Head of caudate nucleus (tissue), 42 donors: ENCODE data around the gene POR.
"Not testable (repeated sequence)": the region's sequence is repeated elsewhere in the genome, so short reads cannot be mapped to it uniquely, and the experiment has no call there.

ENCODE experiments used
- DNase-seq, 42 donors: peaks; one replicate each; pipeline versions ENCODE4 v3.0.0 to v3.0.0-alpha.2; 2020 to 2021; ENCODE audit warnings: mixed read lengths in 7 of 42
- intact Hi-C: fragments of 100-400 bp; cut with DNase I; formaldehyde crosslinking; loops from one replicate; pipeline ENCODE4 v1.15.0; 2022

Gene POR

DNA sequence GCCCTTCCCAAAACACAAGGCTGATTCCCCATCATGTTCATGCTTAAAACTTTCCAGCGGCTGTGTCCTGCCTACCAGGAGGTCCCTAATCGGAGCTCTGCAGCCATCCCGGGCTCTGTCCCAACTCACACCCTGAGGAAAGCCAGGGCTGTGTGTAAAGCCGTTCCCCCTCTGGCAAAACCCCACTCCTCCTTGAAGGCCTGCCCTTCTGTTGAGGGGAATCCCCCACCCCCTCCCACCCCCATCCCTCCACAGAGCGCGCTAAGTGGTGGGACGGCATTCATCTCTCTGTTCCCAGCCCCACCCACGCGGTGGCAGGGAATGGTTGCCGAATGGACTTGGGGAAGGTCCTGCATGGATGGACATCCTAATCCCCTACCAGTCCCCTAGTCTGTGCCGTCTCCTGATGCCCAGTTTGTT lies 80.1 kb downstream of the POR start:
- intact Hi-C loops, result loop anchor here (10.0 kb wide), 1 partner anchor 110 kb away; no protein-coding TSS in a partner anchor
- DNase-seq, result peak in 2 of 42 donors; percentile 25 to 30

DNA sequence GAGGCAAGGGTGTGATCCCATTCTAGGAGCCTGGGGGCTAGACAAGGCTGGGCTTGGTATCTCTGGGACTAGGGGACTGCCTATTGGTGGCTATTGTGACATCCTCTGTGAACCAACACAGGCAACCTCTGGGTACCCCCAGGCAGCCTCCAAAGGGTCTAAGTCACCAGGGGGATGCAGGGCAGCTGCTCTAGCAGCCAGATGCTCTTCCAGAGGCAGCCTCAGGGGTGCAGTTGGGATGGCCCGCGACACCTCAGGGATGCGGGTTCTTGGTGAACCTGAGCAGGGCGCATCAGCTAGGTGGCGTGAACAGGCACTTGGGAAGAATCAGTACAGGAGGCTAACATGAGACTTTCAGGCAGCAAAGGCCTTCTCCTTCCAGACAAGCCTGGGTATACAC lies 81.0 kb downstream of the POR start:
- intact Hi-C loops, result loop anchor here (10.0 kb wide), 1 partner anchor 111 kb away; no protein-coding TSS in a partner anchor
- peak in 2 of 42 donors; percentile 6 to 22 for DNase-seq

DNA sequence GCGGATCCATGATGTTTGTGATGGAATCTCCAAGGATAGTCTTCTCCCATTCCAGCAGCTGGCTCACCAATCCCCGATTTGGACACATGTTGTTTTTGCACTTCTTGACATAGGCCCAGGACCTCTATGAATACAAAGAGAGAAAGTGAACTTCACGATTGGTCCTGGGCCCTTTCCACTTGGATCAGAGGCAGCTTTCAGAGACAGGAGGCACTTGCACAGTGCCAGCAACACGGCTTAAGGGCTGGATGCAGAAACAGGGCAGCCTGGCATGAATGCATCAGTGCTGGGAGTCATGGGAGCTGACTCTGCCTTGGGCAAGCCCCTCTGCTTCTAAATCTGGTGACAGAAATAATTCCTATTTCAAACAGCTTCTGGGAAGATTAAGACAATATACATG lies 81.5 kb downstream of the POR start:
- no peak for DNase-seq
- intact Hi-C loops, result loop anchor here (10.0 kb wide), 1 partner anchor 112 kb away; no protein-coding TSS in a partner anchor

DNA sequence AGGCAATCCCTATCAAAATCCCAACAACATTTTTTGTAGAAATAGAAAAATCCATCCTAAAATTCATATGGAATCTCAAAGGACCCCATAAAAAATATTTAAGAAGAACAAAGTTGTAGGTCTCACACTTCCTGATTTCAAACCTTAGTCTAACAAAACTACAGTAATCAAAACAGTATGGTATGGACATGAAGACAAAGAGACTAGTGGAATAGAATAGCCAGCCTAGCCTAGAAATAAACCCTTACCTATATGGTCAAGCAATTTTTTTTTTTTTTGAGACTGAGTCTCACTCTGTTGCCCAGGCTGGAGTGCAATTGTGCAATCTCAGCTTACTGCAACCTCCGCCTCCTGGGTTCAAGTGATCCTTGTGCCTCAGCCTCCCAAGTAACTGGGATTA lies 83.1 kb downstream of the POR start:
- intact Hi-C loops, result loop anchor here (10.0 kb wide), 1 partner anchor 113 kb away; no protein-coding TSS in a partner anchor
- DNase-seq, result no peak

DNA sequence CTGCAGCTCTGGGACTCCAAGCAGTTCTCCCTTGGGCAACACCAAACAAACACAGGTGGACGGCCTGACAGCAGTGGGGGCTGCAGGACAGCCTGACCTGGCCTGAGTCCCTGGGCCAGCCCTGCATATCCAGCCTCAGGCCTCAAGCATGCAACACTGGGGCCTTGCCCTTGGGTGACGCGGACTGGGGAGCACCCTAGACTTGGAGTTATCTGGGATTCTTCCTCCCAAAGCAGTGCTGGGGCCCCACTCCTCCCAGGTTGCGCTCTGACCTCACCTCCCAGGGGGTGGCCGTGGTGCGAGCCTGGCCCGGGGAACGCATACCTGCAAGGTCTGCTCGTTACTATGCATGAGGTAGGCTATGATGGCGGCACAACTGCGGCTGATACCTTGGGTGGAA lies 85.6 kb downstream of the POR start:
- intact Hi-C loops, result no loop called here
- no peak for DNase-seq

DNA sequence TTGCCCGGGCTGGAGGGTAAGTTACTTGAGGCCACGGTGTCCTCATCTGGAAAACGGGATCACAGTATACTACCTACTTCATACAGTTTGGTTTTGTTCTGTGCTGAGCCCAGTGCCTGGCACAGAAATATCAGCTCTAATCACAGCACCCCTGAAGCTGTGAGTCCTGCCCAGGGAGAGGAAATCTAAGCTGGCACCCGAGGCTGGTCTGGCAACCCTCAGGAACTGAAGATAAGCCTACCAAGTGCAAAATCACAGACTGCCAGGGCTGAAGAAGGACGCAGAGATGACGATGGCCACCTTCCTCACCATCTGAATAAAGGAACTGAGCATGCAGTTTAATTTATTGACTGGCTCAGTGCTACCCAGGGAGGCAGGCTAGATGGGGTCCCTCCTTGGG lies 87.2 kb downstream of the POR start:
- no peak for DNase-seq
- intact Hi-C loops, result no loop called here

DNA sequence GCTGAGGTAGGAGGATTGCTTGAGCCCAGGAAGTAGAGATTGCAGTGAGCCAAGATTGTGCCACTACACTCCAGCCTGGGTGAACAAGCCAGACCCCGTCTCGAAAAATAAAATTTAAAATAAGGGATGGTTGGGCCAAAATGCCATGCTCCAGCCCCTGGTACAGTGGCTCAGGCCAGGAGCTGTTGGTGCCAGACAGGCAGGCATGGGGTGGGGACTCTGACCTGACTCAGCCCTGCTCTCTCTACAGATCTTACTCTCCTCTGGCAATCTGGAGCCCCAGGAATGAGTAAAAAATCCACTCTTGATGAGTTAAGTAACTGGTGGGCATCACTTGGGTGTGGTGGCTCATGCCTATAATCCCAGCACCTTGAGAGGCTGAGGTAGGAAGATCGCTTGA lies 87.9 kb downstream of the POR start:
- no peak for DNase-seq
- intact Hi-C loops, result no loop called here

DNA sequence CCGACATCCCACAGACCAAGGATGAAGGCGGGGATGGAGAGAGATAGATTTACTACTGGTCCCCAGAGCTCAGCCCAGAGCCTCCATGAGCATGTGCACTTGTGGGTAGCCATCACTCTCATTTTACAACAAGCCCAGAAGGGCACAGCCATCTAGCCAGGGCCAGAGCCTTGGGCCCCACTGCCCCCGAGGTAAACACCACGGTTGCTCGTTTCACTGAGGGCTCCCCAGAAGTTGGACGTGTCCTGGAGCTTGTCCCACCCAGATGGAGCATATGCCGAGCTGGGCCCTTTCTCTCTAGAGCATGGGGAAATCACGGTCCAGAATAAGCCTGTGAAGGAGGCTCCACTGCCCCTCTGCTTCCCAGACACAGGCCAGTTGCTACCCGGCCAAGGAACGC lies 88.4 kb downstream of the POR start:
- no peak for DNase-seq
- intact Hi-C loops, result no loop called here

DNA sequence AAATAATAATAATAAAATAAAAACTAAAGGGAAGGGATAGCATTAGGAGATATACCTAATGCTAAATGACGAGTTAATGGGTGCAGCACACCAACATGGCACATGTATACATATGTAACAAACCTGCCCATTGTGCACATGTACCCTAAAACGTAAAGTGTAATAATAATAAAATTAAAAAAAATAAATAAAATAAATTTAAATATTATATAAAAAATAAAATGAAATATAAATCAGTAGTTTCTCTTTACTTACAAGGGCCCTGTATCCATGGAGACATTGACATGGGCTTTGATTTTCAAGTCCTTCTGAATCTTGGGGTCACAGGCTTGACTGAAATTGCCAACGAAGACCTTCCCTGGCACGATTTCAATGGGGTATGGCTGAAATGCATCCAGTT lies 90.0 kb downstream of the POR start:
- DNase-seq, intact Hi-C loops: not testable (repeated sequence)

DNA sequence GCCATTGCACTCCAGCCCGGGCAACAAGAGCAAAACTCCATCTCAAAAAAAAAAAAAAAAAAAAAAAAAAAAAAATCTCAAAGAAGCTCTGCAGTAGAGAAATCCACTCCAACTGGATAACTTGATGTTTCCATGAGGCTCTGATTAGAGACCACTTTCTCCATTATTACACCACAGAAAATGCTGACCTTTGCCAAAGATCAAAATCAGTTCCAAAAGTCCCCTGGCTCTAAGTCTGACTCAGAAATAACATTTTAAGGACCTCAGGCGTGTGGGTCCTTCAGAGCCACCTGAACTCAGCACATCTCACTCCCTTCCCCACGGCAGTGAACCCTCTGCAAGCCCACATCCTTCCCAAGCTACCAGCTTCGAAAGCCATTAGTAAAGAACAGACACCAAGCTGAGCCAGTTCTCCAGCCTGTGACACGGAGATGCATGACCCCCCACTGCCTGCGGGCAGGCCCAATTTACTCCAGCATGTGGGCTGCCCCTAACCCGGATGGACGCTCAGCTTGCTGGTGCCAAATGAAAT lies 93.3 kb downstream of the POR start:
- intact Hi-C loops, result no loop called here
- DNase-seq, result no peak

DNA sequence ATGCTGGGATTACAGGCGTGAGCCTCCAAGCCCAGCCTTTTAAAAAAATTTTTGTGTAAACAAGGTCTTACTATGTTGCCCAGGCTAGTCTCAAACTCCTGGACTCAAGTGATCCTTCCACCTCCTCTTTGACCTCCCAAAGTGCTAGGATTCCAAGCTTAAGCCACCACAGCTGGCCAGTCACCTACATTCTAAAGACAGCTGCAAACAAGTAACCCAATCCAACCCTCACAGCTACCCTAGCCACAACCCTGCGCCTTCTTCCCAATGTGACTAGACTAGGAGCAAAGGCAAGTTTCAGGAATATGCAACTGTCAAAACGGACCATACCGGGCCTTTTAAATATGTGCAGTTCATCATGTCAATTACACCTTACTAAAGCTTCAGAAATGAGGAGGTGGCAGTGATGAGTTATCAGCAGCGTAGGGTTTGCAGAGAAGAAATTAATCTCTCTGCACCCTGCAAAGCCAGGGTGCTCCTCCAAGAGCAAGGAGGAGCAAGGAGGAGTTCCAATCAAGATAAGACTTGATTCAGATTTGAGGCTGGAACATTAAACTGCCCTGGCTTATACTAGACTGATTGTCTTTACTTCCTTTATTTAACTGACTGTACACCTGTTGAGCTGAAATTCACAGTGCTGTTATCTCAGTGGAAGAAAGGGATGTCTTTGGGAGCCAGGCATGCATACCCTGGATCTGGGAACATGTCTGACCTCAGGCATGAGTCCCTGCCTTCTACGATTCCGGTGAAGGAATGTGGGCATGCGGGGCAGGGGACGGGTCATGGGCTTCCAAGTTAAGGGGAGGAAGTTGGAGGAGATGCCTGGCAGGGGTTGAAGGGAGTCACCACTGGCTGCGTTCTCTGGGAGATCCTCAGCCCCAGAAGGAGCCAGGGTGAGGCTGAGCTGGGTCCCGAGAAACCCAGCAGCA lies 95.0 kb downstream of the POR start:
- intact Hi-C loops, result loop anchor here (5.0 kb wide), 1 partner anchor 143 kb away; no protein-coding TSS in a partner anchor
- peak in 9 of 42 donors; percentile 21 to 69 (median 45) for DNase-seq

DNA sequence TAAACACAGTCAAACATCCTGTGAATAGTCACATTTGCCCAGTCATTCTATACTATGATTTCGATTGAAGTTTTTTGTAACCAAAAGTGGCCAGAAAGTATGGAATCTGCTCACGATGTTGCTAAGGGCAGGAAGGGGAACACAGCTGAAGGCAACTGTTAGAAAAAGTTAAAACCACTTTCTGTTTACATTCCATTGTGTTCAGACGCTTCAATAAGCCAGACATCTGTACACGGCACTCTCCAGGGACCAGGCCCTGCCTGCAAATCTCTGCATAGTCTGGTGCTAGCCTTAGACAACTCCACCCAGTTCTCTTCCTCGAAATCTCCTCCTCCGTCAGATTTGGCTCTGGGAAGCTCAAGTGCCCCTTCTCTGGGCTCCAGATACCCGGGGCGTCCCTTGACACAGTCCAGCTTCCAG lies 96.5 kb downstream of the POR start:
- intact Hi-C loops, result loop anchor here (5.0 kb wide), 1 partner anchor 144 kb away; no protein-coding TSS in a partner anchor
- DNase-seq, result no peak

DNA sequence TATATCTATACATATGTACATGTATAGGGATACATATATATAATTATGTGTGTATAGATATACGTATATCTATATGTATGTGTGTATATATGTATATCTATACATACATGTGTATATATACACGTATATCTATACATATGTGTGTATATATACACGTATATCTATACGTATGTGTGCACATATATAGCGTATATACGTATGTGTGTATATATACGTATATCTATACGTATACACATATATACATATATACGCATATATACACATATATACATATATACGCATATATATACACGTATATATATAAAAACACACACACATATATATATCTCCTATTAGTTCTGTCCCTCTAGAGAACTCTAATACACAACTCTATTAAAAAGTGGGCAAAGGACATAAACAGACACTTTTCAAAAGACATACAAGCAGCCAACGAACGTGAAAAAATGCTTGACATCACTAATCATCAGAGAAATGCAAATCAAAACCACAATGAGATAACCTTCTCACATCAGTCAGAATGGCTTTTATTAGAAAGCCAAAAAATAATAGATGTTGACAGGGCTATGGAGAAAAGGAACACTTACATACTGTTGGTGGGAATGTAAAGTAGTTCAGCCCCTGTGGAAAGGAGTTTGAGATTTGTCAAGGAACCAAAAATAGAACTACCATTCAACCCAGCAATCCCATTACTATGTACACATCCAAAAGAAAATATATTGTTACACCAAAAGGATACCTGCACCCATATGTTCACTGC lies 101.4 kb downstream of the POR start:
- DNase-seq, result no peak
- intact Hi-C loops, result no loop called here

DNA sequence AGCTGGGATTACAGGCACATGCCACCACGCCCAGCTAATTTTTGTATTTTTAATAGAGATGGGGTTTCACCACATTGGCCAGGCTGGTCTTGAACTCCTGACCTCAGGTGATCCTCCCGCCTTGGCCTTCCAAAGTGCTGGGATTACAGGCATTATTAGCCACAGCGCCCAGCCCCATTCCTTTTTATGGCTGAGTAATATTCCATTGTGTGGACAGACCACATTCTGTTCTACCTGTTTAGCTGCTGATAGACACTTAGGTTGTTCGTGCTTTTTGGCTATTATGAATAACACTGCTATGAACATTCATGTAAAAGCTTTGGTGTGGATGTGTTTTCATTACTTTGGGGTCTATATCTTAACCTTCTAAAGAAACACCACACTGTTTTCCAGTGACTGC lies 103.6 kb downstream of the POR start:
- intact Hi-C loops, DNase-seq: not testable (repeated sequence)

DNA sequence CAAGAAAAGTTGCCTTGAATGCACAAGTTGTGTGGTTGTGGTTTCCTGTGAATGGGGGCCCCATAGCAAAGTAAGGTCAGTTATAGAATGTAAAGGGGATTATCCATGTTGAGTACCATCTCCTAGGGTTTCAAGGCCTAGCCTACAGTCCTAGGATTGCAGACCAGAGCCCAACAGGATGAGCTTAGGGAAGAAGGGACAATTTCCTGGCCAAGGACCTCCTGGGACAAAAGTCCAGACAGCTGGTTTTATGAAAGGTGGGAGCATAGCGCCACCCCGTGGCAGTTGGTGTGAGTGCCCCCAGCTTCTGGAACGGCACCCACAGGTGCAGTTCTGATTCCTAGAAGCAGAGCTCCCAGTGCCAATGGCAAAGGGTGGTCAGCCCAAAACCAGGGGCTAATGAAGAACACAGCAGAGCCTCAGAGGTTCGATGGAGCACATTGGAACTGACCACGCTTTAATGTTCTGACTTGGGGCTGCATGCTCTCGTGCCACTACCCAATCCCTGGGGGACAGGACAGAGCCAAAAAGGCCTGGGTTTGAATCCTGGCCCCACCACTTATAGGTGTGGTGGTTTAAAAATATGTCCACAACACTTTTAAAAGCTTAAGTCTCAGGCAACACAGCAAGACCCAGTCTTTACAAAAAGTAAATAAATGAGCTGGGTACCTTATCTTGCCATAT lies 105.2 kb downstream of the POR start:
- intact Hi-C loops, result no loop called here
- DNase-seq, result peak; percentile 35 to 90 (median 76)

DNA sequence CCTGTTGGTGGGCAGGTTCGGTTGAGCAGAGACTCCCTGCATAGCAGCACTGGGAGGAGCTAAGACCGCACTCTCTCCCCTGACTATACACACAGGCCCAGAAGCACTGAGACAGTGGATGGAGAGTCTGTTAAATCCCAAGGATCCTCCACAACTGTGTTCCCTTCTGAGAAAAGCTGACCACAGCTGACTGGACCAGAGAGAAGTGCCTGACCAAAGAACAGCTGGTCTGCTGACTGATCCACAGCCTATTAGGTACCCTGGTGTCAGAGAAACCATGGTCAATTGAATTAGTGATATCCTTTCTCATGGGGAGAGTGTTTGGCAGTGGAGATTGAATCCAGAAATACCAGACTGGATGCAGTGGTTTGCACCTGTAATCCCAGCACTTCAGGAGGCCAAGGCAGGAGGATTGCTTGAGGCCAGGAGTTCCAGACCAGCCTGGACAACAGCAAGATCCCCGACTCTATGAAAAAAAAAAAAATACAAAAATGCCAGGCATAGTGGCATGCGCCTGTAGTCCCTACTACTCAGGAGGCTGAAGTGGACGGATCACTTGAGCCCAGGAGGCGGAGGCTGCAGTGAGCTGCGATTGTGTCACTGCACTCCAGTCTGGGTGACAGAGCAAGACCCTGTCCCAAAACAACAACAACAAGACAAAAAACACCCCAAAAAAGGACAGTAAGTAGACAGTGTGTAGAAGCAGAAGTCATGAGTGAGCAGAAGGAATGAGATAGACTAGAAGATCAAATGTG lies 107.2 kb downstream of the POR start:
- intact Hi-C loops, result no loop called here
- no peak for DNase-seq

DNA sequence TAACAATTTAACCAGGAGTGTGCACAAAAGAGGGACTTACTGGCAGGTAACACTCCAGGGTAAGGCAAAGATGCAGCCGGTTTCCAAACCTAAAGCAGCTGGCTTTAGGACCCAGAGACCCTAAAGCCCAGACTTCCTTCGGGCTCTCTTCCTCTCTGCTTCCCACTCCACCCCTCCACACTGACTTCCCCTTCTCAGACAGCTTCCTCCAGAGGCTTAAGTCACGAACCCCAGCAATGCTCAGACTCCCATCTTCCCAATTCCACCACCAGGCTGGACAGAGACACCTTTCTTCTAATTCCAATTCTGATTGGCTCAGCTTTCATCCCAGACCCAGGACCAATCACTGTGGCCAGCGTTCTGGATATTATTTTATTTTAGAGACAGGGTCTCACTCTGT lies 108.0 kb downstream of the POR start:
- DNase-seq, result peak in 25 of 42 donors; percentile 3 to 55 (median 31)
- intact Hi-C loops, result no loop called here

DNA sequence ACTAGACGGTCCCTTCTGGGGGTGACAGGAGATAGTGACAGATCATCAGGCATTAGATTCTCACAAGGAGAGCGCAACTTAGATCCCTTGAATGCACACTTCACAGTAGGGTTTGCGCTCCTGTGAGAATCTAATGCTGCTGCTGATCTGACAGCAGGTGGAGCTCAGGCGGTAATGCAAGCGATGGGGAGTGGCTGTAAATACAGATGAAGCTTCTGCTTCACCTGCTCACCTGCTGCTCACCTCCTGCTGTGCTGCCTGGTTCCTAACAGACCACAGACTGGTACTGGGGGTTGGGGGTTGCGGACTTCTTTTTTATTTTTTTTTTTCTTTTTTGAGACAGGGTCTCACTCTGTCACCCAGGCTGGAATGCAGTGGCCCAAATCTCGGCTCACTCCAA lies 114.7 kb downstream of the POR start:
- DNase-seq, result peak in 1 of 42 donors; percentile 23
- intact Hi-C loops, result not testable (repeated sequence)
